Activated CD4-positive, alpha-beta T cell treated with anti-CD3 and anti-CD28 coated beads for 36 hours (primary cell): ENCODE results near the gene MXI1. TPM values are rescaled to one million over a fixed set of nuclear protein-coding genes. Genes with fewer than 3 reads are reported as not detected.
A peak's percentile ranks its signal among the peaks of the same experiment; 100 is the strongest.

ENCODE experiments used
- ATAC-seq: fragments of 200-7000 bp; cut with Tn5 transposase; one replicate; pipeline ENCODE4 v1.10.0; 2021; ENCODE audit warnings: mild to moderate bottlenecking, moderate library complexity
- CTCF ChIA-PET: fragments of 350-600 bp; sonication (Branson Sonifier 250); formaldehyde crosslinking; loops from one replicate; lab custom pipeline; 2021; ENCODE audit warnings: antibody characterized with exemption; lab: Charles Lee
- POLR2A ChIA-PET: fragments of 350-600 bp; sonication (Branson Sonifier 250); formaldehyde crosslinking; loops from one replicate; lab custom pipeline; 2021; ENCODE audit warnings: antibody characterized with exemption, inconsistent platforms; lab: Charles Lee
- DNase-seq: peaks from one replicate; pipeline ENCODE4 v3.0.0-alpha.2; 2020
- H3K27ac Mint-ChIP-seq: one replicate; pipeline ENCODE4 v1.8.0; 2021; ENCODE audit warnings: mixed read lengths
- H3K27me3 Mint-ChIP-seq: one replicate; pipeline ENCODE4 v1.8.0; 2021; ENCODE audit warnings: mixed read lengths
- H3K36me3 Mint-ChIP-seq: one replicate; pipeline ENCODE4 v1.8.0; 2021; ENCODE audit warnings: low read depth, mixed read lengths
- H3K4me1 Mint-ChIP-seq: one replicate; pipeline ENCODE4 v1.8.0; 2021; ENCODE audit warnings: mixed read lengths
- H3K4me3 Mint-ChIP-seq: one replicate; pipeline ENCODE4 v1.8.0; 2021; ENCODE audit warnings: mild to moderate bottlenecking, moderate library complexity, mixed read lengths
- H3K9me3 Mint-ChIP-seq: one replicate; pipeline ENCODE4 v1.8.0; 2021; ENCODE audit warnings: low read depth, mixed read lengths
- intact Hi-C, 2 experiments: fragments of 100-400 bp; cut with DNase I in 1 of 2; cut with micrococcal nuclease in 1 of 2; formaldehyde crosslinking; loops; one replicate each; pipeline versions ENCODE4 v1.14.2 to v1.15.1; 2022 to 2024; cut with DNase I, micrococcal nuclease
- total RNA-seq, 2 experiments: library from RNA; stranded (reverse); gene quantifications; one replicate each; pipeline ENCODE4 v1.2.3, GENCODE V29; 2021

Gene MXI1
- total RNA-seq, 2 experiments from 2014 or later = 49.7 to 75.7 TPM

GRCh38 chr10:110207805-110208613 lies 604 bp downstream of the MXI1 start:
- intact Hi-C loops = loop anchor here (1.0 to 5.0 kb wide), 6 partner anchors 43 to 326 kb away; no protein-coding TSS in a partner anchor
- peak; percentile 76 for DNase-seq
- POLR2A ChIA-PET = interaction anchor here (0.6 to 3.5 kb wide), 4 partner anchors 14 to 70 kb away, joined by 3 to 17 read pairs (median 4); no protein-coding TSS in a partner anchor

GRCh38 chr10:110208614-110209453 lies 1.4 kb downstream of the MXI1 start:
- H3K27ac Mint-ChIP-seq = peak overlapping the region; percentile 89
- H3K9me3 Mint-ChIP-seq = no peaks in the 10 kb centered on the region
- peaks cover 3% of the 10 kb centered on the region for H3K36me3 Mint-ChIP-seq
- peak overlapping the region; percentile 86 for H3K4me3 Mint-ChIP-seq
- ChIA-PET CTCF (interaction anchor here (0.7 to 9.6 kb wide), 14 partner anchors 13 to 301 kb away, joined by 3 to 154 read pairs (median 5); no protein-coding TSS in a partner anchor), POLR2A (interaction anchor here (0.6 to 3.5 kb wide), 6 partner anchors 11 to 294 kb away, joined by 3 to 17 read pairs (median 4); no protein-coding TSS in a partner anchor)
- DNase-seq (peak; percentile 51), ATAC-seq (peak; percentile 3)
- intact Hi-C loops = loop anchor here (1.0 to 5.0 kb wide), 8 partner anchors 13 to 327 kb away; partner anchors contain the start of gene SMNDC1 (in 2 of the 2)
- H3K27me3 Mint-ChIP-seq = no peaks in the 10 kb centered on the region
- H3K4me1 Mint-ChIP-seq = peaks cover 40% of the 10 kb centered on the region

More at GRCh38 chr10:110207805-110208613, 604 bp downstream of the MXI1 start:
- no peaks in the 10 kb centered on the region for H3K9me3 Mint-ChIP-seq
- no peaks in the 10 kb centered on the region for H3K27me3 Mint-ChIP-seq
- peaks cover 31% of the 10 kb centered on the region for H3K4me1 Mint-ChIP-seq
- ATAC-seq = no peak
- peaks cover 2% of the 10 kb centered on the region for H3K36me3 Mint-ChIP-seq
- CTCF ChIA-PET = interaction anchor here (0.5 to 9.6 kb wide), 15 partner anchors 12 to 410 kb away, joined by 3 to 154 read pairs (median 5); no protein-coding TSS in a partner anchor
- peak overlapping the region; percentile 89 for H3K27ac Mint-ChIP-seq
- peak overlapping the region; percentile 86 for H3K4me3 Mint-ChIP-seq

GRCh38 chr10:110209454-110209925 lies 2.1 kb downstream of the MXI1 start:
- Mint-ChIP-seq H3K9me3 (no peaks in the 10 kb centered on the region), H3K4me1 (peaks cover 46% of the 10 kb centered on the region), H3K4me3 (peak overlapping the region; percentile 86), H3K36me3 (peaks cover 3% of the 10 kb centered on the region), H3K27me3 (no peaks in the 10 kb centered on the region), H3K27ac (peak overlapping the region; percentile 89)
- CTCF ChIA-PET = interaction anchor here (0.7 to 9.6 kb wide), 9 partner anchors 13 to 292 kb away, joined by 4 to 154 read pairs (median 5); no protein-coding TSS in a partner anchor
- intact Hi-C loops = loop anchor here (1.0 to 5.0 kb wide), 7 partner anchors 13 to 327 kb away; partner anchors contain the start of gene SMNDC1 (in 2 of the 2)
- DNase-seq (peak; percentile 89), ATAC-seq (peak; percentile 27)
- POLR2A ChIA-PET = interaction anchor here (1.1 to 3.5 kb wide), 3 partner anchors 10 to 293 kb away, joined by 3 to 17 read pairs (median 9); no protein-coding TSS in a partner anchor

- peak; percentile 8 for ATAC-seq
- Mint-ChIP-seq H3K9me3 (no peaks in the 10 kb centered on the region), H3K4me3 (peak overlapping the region; percentile 86), H3K4me1 (peaks cover 48% of the 10 kb centered on the region), H3K27ac (peak overlapping the region; percentile 96), H3K27me3 (no peaks in the 10 kb centered on the region), H3K36me3 (peaks cover 3% of the 10 kb centered on the region)
- intact Hi-C loops = loop anchor here (1.0 to 5.0 kb wide), 14 partner anchors 12 to 707 kb away; partner anchors contain the start of genes SMNDC1 (in 2 of the 2), BBIP1 (in 1 of the 2), DUSP5 (in 1 of the 2) and PDCD4 (in 1 of the 2)
- no peak for DNase-seq
- ChIA-PET POLR2A (interaction anchor here (0.6 to 3.7 kb wide), 8 partner anchors 9 to 293 kb away, joined by 3 to 65 read pairs (median 7); no protein-coding TSS in a partner anchor), CTCF (interaction anchor here (0.6 to 9.6 kb wide), 10 partner anchors 12 to 326 kb away, joined by 3 to 154 read pairs (median 5); no protein-coding TSS in a partner anchor)
These were observed 2.7 kb downstream of the MXI1 start for GRCh38 chr10:110209926-110210673.

- Mint-ChIP-seq H3K4me1 (peaks cover 53% of the 10 kb centered on the region), H3K27ac (peak overlapping the region; percentile 96), H3K4me3 (peak overlapping the region; percentile 86), H3K9me3 (no peaks in the 10 kb centered on the region), H3K36me3 (peaks cover 3% of the 10 kb centered on the region), H3K27me3 (no peaks in the 10 kb centered on the region)
- peak; percentile 71 for ATAC-seq
- ChIA-PET POLR2A (interaction anchor here (0.6 to 3.7 kb wide), 8 partner anchors 9 to 151 kb away, joined by 3 to 65 read pairs (median 5); no protein-coding TSS in a partner anchor), CTCF (interaction anchor here (0.6 to 9.6 kb wide), 10 partner anchors 11 to 1205 kb away, joined by 3 to 154 read pairs (median 4); no protein-coding TSS in a partner anchor)
- peak; percentile 96 for DNase-seq
- intact Hi-C loops = loop anchor here (1.0 to 5.0 kb wide), 10 partner anchors 10 to 706 kb away; partner anchors contain the start of genes BBIP1 (in 1 of the 2), DUSP5 (in 1 of the 2), PDCD4 (in 1 of the 2) and SHOC2 (in 1 of the 2)
These were observed 3.5 kb downstream of the MXI1 start for GRCh38 chr10:110210674-110211464.

GRCh38 chr10:110211465-110211843 lies 4.0 kb downstream of the MXI1 start:
- ATAC-seq (peak; percentile 0), DNase-seq (no peak)
- Mint-ChIP-seq H3K27me3 (no peaks in the 10 kb centered on the region), H3K9me3 (no peaks in the 10 kb centered on the region), H3K4me3 (peak overlapping the region; percentile 86), H3K36me3 (peaks cover 3% of the 10 kb centered on the region), H3K27ac (peak overlapping the region; percentile 96), H3K4me1 (peaks cover 51% of the 10 kb centered on the region)
- CTCF ChIA-PET = interaction anchor here (0.8 to 9.6 kb wide), 8 partner anchors 11 to 1206 kb away, joined by 3 to 154 read pairs (median 4); no protein-coding TSS in a partner anchor
- intact Hi-C loops = loop anchor here (1.0 to 5.0 kb wide), 9 partner anchors 10 to 706 kb away; partner anchors contain the start of genes BBIP1 (in 1 of the 2), DUSP5 (in 1 of the 2), PDCD4 (in 1 of the 2) and SHOC2 (in 1 of the 2)
- POLR2A ChIA-PET = interaction anchor here (0.7 to 3.7 kb wide), 5 partner anchors 10 to 150 kb away, joined by 3 to 65 read pairs (median 5); no protein-coding TSS in a partner anchor

GRCh38 chr10:110212119-110213006 lies 5.0 kb downstream of the MXI1 start:
- ChIA-PET CTCF (interaction anchor here (0.5 to 9.6 kb wide), 6 partner anchors 10 to 114 kb away, joined by 3 to 154 read pairs (median 4); no protein-coding TSS in a partner anchor), POLR2A (interaction anchor here (3.7 kb wide), 1 partner anchor 9 kb away, joined by 65 read pairs; no protein-coding TSS in a partner anchor)
- Mint-ChIP-seq H3K9me3 (no peaks in the 10 kb centered on the region), H3K27me3 (no peaks in the 10 kb centered on the region), H3K4me1 (peaks cover 43% of the 10 kb centered on the region), H3K27ac (peak overlapping the region; percentile 96), H3K4me3 (peak overlapping the region; percentile 86), H3K36me3 (peaks cover 3% of the 10 kb centered on the region)
- intact Hi-C loops = loop anchor here (1.0 to 5.0 kb wide), 4 partner anchors 9 to 705 kb away; partner anchors contain the start of genes BBIP1 (in 1 of the 2), PDCD4 (in 1 of the 2), SHOC2 (in 1 of the 2) and SMC3 (in 1 of the 2)
- ATAC-seq (peak; percentile 7), DNase-seq (peak; percentile 67)

- Mint-ChIP-seq H3K4me1 (peaks cover 48% of the 10 kb centered on the region), H3K36me3 (peaks cover 3% of the 10 kb centered on the region), H3K9me3 (no peaks in the 10 kb centered on the region), H3K27me3 (no peaks in the 10 kb centered on the region), H3K4me3 (no peak overlapping the region), H3K27ac (no peak overlapping the region)
- ChIA-PET CTCF (interaction anchor here (1.0 to 9.6 kb wide), 4 partner anchors 8 to 76 kb away, joined by 3 to 154 read pairs (median 4); no protein-coding TSS in a partner anchor), POLR2A (interaction anchor here (0.7 kb wide), 1 partner anchor 13 kb away, joined by 5 read pairs; no protein-coding TSS in a partner anchor)
- intact Hi-C loops = loop anchor here (5.0 kb wide), 3 partner anchors 353 to 703 kb away; partner anchors contain the start of genes BBIP1 (in 1 of the 2), PDCD4 (in 1 of the 2), SHOC2 (in 1 of the 2) and SMC3 (in 1 of the 2)
- DNase-seq = peak; percentile 19
- ATAC-seq = no peak
These were observed 7.0 kb downstream of the MXI1 start for GRCh38 chr10:110214371-110214826.
